ENCODE data around the gene MGAT4B.
A peak's percentile ranks its signal among the peaks of the same experiment; 100 is the strongest.

MGAT4B gene

DNA sequence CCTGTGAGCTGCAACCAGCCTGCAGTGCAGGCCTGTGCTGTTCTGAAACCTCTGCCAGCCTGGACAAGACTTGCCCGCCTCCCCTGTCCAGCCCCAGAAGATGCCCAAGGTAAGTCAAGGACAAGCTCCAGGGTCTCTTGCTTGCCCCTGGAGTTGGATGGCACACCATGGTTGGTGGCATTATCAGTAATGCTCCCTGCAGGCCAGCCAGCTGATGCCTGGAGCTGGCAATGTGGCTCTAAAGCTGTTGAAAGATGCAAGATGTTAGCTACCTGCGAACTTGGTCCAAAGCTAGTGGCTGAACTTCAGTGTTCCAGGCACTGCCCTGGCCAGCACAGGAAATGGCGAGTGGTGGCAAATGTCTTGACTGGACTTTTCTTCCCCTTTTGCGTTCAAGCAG, 26.8 kb downstream of the MGAT4B start:
- no peak overlapping the region for H3K4me3 ChIP-seq (ENCODE audit: low read length)
- no peak for DNase-seq (ENCODE audit: low read depth, low spot score)

DNA sequence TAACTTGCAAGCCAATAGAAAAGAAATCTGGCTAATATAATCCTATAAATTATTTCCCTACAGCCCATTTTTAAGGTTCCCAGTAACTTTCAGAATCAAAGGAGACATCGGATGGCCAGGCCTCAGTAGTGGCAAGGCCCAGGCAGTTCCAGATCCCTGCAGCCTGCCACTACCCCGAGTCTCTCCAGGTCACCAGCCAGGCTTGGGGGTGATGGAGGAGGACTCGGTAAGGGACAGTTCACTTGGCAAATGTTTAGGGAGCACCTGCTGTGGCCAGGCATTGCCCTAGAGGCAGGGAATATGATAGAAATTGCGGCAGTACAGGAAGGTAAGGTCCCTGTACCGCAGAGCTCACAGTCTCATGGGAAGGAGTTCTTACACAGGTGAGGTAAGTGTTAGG, 28.1 kb downstream of the MGAT4B start:
- DNase-seq (ENCODE audit: low read depth, low spot score): no peak
- no peak overlapping the region for H3K4me3 ChIP-seq (ENCODE audit: low read length)

DNA sequence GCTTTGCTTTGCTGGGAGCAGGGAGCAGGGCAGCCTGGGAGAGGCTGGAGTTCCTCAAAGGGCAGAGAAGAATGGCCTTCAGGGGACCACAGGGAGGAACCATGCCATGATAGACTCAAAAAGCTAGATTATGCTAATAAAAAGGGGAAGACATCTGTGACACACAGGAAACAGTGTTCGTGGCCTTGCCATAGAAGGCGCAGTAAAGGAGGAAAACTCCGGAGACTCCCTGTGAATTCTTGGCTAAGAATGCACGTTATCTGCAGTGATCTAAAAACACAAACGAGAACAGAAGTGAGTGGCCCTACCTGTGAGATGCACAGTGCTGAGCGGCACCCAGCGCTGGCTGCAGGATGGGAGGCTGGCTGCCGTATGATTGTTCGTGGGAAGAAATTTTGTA, 28.8 kb downstream of the MGAT4B start:
- DNase-seq (ENCODE audit: low read depth, low spot score): no peak
- H3K4me3 ChIP-seq (ENCODE audit: low read length): no peak overlapping the region

GRCh38 chr5:179777456-179777855, 29.2 kb downstream of the MGAT4B start:
- no peak for DNase-seq (ENCODE audit: low read depth, low spot score)

GRCh38 chr5:179776411-179776938, 30.2 kb downstream of the MGAT4B start:
- no peak for DNase-seq (ENCODE audit: low read depth, low spot score)
- no peak overlapping the region for H3K4me3 ChIP-seq (ENCODE audit: low read length)

More at GRCh38 chr5:179777456-179777855, 29.2 kb downstream of the MGAT4B start:
- H3K4me3 ChIP-seq (ENCODE audit: low read length): no peak overlapping the region

- no peak for DNase-seq (ENCODE audit: low read depth, low spot score)
- no peak overlapping the region for H3K4me3 ChIP-seq (ENCODE audit: low read length)
Observed at GRCh38 chr5:179774442-179774841, 32.2 kb downstream of the MGAT4B start.

DNA sequence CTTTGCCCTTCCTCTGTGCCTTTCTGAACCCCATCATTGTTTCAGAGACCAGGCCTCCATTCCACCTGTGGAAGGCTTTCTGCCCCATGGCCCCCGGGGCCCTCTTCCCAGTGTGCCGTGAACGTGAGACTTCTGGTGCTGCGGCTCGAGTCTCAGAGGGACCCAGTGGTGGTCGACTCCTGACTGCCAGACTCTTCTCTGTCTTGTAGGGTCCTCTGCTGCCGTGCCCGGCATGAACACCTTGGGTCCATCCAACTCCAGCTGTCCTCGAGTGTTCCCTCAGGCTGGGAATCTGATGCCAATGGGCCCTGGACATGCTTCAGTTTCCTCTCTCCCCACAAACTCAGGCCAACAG, 33.0 kb downstream of the MGAT4B start:
- H3K4me3 ChIP-seq (ENCODE audit: low read length): no peak overlapping the region
- no peak for DNase-seq (ENCODE audit: low read depth, low spot score)

GRCh38 chr5:179772351-179772750, 34.3 kb downstream of the MGAT4B start:
- DNase-seq (ENCODE audit: low read depth, low spot score): no peak
- no peak overlapping the region for H3K4me3 ChIP-seq (ENCODE audit: low read length)

DNA sequence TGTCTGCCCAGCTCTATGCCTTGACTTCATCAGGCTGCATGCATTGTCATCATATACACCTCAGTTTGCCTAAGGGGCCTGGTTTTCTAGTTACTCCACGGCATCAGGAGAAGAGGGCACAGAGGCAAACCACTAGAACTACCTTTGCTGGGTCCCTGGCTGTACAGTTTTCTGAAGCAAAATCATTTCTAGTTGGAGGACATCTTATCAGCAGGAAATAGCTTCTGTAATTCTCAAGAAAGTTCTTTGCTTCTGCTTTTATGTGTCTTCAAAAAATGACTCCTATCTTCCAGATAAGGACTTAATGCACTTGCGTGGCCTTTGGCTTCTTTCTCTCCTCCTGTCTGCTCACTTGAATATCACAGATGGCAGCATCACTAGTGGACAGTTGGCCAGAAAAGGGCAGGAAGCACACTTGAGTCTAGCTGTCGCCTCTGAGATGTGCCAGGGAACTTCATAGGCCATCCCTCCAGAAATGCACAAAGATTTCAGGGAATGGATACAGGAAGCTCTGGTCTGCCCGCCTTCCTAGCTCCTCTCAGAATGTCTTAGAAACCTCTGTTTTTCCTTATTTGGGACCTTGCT, 35.3 kb downstream of the MGAT4B start:
- DNase-seq (ENCODE audit: low read depth, low spot score): no peak
- no peak overlapping the region for H3K4me3 ChIP-seq (ENCODE audit: low read length)

DNA sequence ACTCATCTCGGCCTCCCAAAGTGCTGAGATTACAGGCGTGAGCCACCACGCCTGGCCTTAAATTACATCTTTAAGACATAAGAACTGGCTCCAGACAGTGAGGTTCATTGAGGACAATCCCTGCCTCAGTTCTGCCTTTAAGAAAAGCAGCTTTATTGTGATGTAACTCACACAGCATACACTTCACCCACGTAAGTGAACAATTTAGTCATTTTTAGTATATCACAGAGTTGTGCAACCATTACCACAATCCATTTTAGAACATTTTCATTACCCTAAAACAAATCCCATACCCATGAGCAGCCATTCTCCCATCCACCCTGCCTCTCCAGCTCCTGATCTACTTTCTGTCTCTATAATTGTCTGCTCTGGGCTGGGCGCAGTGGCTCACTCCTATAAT, 36.9 kb downstream of the MGAT4B start:
- no peak overlapping the region for H3K4me3 ChIP-seq (ENCODE audit: low read length)
- DNase-seq (ENCODE audit: low read depth, low spot score): no peak

- no peak for DNase-seq (ENCODE audit: low read depth, low spot score)
- no peak overlapping the region for H3K4me3 ChIP-seq (ENCODE audit: low read length)
Observed at GRCh38 chr5:179769271-179769670, 37.4 kb downstream of the MGAT4B start.

- H3K4me3 ChIP-seq (ENCODE audit: low read length): no peak overlapping the region
- no peak for DNase-seq (ENCODE audit: low read depth, low spot score)
Observed at GRCh38 chr5:179768326-179769085, 38.2 kb downstream of the MGAT4B start.

- H3K4me3 ChIP-seq (ENCODE audit: low read length): no peak overlapping the region
- no peak for DNase-seq (ENCODE audit: low read depth, low spot score)
Observed at GRCh38 chr5:179767496-179768100, 39.1 kb downstream of the MGAT4B start.

GRCh38 chr5:179766726-179767455, 39.8 kb downstream of the MGAT4B start:
- no peak overlapping the region for H3K4me3 ChIP-seq (ENCODE audit: low read length)
- no peak for DNase-seq (ENCODE audit: low read depth, low spot score)

GRCh38 chr5:179766021-179766725, 40.5 kb downstream of the MGAT4B start:
- no peak for DNase-seq (ENCODE audit: low read depth, low spot score)
- H3K4me3 ChIP-seq (ENCODE audit: low read length): no peak overlapping the region

- DNase-seq (ENCODE audit: low read depth, low spot score): no peak
Observed at GRCh38 chr5:179765400-179765799, 41.3 kb downstream of the MGAT4B start.

DNA sequence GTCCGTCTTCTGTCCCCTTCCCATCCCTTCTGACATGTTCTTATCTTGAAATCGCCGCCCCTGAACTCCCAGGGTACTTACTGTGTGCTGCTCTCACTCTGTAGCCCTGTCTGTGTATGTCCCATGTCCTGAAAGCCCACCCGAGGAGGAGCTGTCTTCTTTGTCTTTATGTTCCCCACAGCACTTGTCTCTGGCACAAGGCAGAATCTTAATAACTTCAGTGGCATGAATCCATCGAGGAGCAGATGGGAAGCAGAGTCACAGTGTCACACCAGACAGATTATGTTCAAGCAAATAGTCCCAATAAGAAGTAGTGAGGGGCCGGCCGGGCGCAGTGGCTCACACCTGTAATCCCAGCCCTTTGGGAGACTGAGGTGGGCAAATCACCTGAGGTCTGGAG, 42.6 kb downstream of the MGAT4B start:
- no peak overlapping the region for H3K4me3 ChIP-seq (ENCODE audit: low read length)

More at GRCh38 chr5:179765400-179765799, 41.3 kb downstream of the MGAT4B start:
- no peak overlapping the region for H3K4me3 ChIP-seq (ENCODE audit: low read length)

GRCh38 chr5:179763215-179763945, 43.3 kb downstream of the MGAT4B start:
- DNase-seq (ENCODE audit: low read depth, low spot score): peak; percentile 60
- no peak overlapping the region for H3K4me3 ChIP-seq (ENCODE audit: low read length)

More for the DNA sequence above, 42.6 kb downstream of the MGAT4B start:
- DNase-seq (ENCODE audit: low read depth, low spot score): no peak
